ENCODE data around the gene MBLAC1. TPM values are rescaled to one million over a fixed set of nuclear protein-coding genes. Genes with fewer than 3 reads are reported as not detected.
A peak's percentile ranks its signal among the peaks of the same experiment; 100 is the strongest.

MBLAC1 gene
- total and polyA plus RNA-seq, 10 of the 15 experiments (the other 5 are each of a cell fraction or from before 2014, with no cell fraction given), result 0.24 to 3.2 (median 1.8) TPM; not detected in 1

GRCh38 chr7:100128637-100128963, 1.8 kb downstream of the MBLAC1 start:
- ChIA-PET CTCF (interaction anchor here (0.5 to 7.9 kb wide), 14 partner anchors 9 to 216 kb away, joined by 3 to 107 read pairs (median 4); partner anchors contain the start of genes AZGP1, MCM7 and PVRIG), POLR2A (interaction anchor here (0.6 to 2.2 kb wide), 6 partner anchors 9 to 442 kb away, joined by 3 to 8 read pairs (median 4); partner anchors contain the start of genes AP4M1, CNPY4, MCM7 and TRIM4), RAD21 (ENCODE audit: unreplicated experiment) (interaction anchor here (1.4 to 5.1 kb wide), 9 partner anchors 9 to 214 kb away, joined by 3 to 31 read pairs (median 7); partner anchors contain the start of gene ZKSCAN1), SMC1A (ENCODE audit: uncharacterized antibody, unreplicated experiment) (interaction anchor here (0.6 to 3.1 kb wide), 12 partner anchors 10 to 215 kb away, joined by 3 to 17 read pairs (median 4); partner anchors contain the start of genes AP4M1 and MCM7)
- Histone ChIP-seq H3K27ac (ENCODE audit: control insufficient read depth, insufficient read depth) (no peak overlapping the region), H4K20me1 (ENCODE audit: control insufficient read depth, insufficient read depth) (no peaks in the 10 kb centered on the region), H3K4me1 (ENCODE audit: control insufficient read depth, insufficient read depth, low read length) (peaks cover 17% of the 10 kb centered on the region), H3K4me2 (ENCODE audit: control insufficient read depth, insufficient read depth) (peak overlapping the region; percentile 81), H2AFZ (ENCODE audit: control insufficient read depth, low read depth, low read length) (no peak overlapping the region), H3K27me3 (replicated peaks in 1 of 2; ENCODE audit: control insufficient read depth in 2 of 2, insufficient read depth in 2 of 2, low read length in 1 of 2) (no peaks in the 10 kb centered on the region), H3K9ac (ENCODE audit: control insufficient read depth, insufficient read depth, low read length) (no peak overlapping the region), H3K79me2 (ENCODE audit: control insufficient read depth, insufficient read depth, low read length) (peaks cover 13% of the 10 kb centered on the region), H3K36me3 (ENCODE audit: control insufficient read depth in 2 of 2, insufficient read depth in 2 of 2, low read length in 1 of 2) (no peaks in the 10 kb centered on the region), H3K9me3 (replicated peaks; ENCODE audit: control insufficient read depth, insufficient read depth, low read length) (no peaks in the 10 kb centered on the region), H3K4me3 (no peak overlapping the region)
- DNase-seq (ENCODE audit: low read depth, low spot score), result no peak
- 0% methylated on average over 1 of the region's 1 CpG for WGBS (ENCODE audit: insufficient coverage, insufficient replicate concordance, low lambda C conversion rate, missing lambda C conversion rate)
- FAIRE-seq, result no peak
- intact Hi-C loops (cut with micrococcal nuclease; ENCODE audit: unreplicated experiment) (loop anchor here (5.0 kb wide), 2 partner anchors 136 to 151 kb away; partner anchors contain the start of gene AZGP1), in situ Hi-C loops (cut with MboI) (no loop called here)
- TF ChIP-seq SIX5 (IDR thresholded peaks at IDR 0.05; ENCODE audit: low read depth, low read length, severe bottlenecking) (no peak), ASH2L (IDR thresholded peaks at IDR 0.05; ENCODE audit: borderline replicate concordance, low read depth) (no peak), SREBF2 (IDR thresholded peaks at IDR 0.05; ENCODE audit: low read length) (no peak), SMAD5 (IDR thresholded peaks at IDR 0.05; ENCODE audit: low read depth) (no peak), RELB (IDR thresholded peaks at IDR 0.05; ENCODE audit: low read depth) (no peak), PAX8 (IDR thresholded peaks at IDR 0.05) (no peak), TCF3 (IDR thresholded peaks at IDR 0.05; ENCODE audit: borderline replicate concordance, insufficient read depth, low read depth, low read length) (no peak), SMARCA5 (IDR thresholded peaks at IDR 0.05) (no peak), ZNF384 (IDR thresholded peaks at IDR 0.05; ENCODE audit: borderline replicate concordance, low read depth, low read length) (no peak), SKIL (IDR thresholded peaks at IDR 0.05; ENCODE audit: low read depth, poor library complexity, severe bottlenecking) (no peak), BACH1 (IDR thresholded peaks at IDR 0.05; ENCODE audit: borderline replicate concordance) (no peak), JUND (IDR thresholded peaks at IDR 0.05; ENCODE audit: low read depth, low read length) (no peak), RB1 (IDR thresholded peaks at IDR 0.05; ENCODE audit: borderline replicate concordance) (no peak), NFYB (IDR thresholded peaks at IDR 0.05; ENCODE audit: insufficient read depth, low read depth, low read length) (no peak)
- TF ChIP-seq, protein P1, sequence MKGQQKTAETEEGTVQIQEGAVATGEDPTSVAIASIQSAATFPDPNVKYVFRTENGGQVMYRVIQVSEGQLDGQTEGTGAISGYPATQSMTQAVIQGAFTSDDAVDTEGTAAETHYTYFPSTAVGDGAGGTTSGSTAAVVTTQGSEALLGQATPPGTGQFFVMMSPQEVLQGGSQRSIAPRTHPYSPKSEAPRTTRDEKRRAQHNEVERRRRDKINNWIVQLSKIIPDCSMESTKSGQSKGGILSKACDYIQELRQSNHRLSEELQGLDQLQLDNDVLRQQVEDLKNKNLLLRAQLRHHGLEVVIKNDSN (IDR thresholded peaks at IDR 0.05; ENCODE audit: borderline replicate concordance, extremely low read length, insufficient read depth, low read depth, low read length), result no peak
- BruUV-seq (replicated peaks), result no TSS peak
- ATAC-seq, result no peak

Data from GM12878 (cell line).